Measurements from ENCODE around the gene LRP8. TPM values are rescaled to one million over a fixed set of nuclear protein-coding genes. Genes with fewer than 3 reads are reported as not detected.

Gene LRP8
- total RNA-seq (2014; rRNA removed; shearing (Covaris generic)) = 6.3 and 8.9 TPM in 2 replicates
- 1.3 TPM in 2 replicates for polyA plus RNA-seq (2016; fragmentation: Nextera tagmentation; extraction: Ambion mirVana)

GRCh38 chr1:53328009-53328461 is at the start of gene LRP8:
Gene LRP8 (minus strand): TSS chr1:53328070. CDS start chr1:53327912, 158 bp downstream.
- Histone ChIP-seq H3K9me3 (ENCODE audit: low read depth) (no peaks in the 10 kb centered on the region), H3F3A (ENCODE audit: insufficient read depth) (peaks cover 9% of the 10 kb centered on the region; the same call in 1 of the 2 replicates), H3K36me3 (ENCODE audit: low read depth) (no peaks in the 10 kb centered on the region), H3K27ac (no peak within 1 kb of the TSS), H3K4me1 (ENCODE audit: insufficient read depth) (peaks cover 5% of the 10 kb centered on the region; the same call in 1 of the 2 replicates), H2AFZ (peak within 1 kb of the TSS; percentile 87), H3K9me2 (ENCODE audit: insufficient read depth) (no peaks in the 10 kb centered on the region), H3K4me3 (peak within 1 kb of the TSS; percentile 94), H3K79me2 (ENCODE audit: insufficient read depth) (no peaks in the 10 kb centered on the region), H3K9ac (peak within 1 kb of the TSS; percentile 77), H4K20me1 (ENCODE audit: insufficient read depth) (no peaks in the 10 kb centered on the region), H3K4me2 (ENCODE audit: unreplicated experiment) (peak within 1 kb of the TSS; percentile 96), H3K27me3 (replicated peaks; ENCODE audit: insufficient read depth) (no peaks in the 10 kb centered on the region)
- in situ Hi-C loops (cut with MboI) = no loop called here
- no peak for TF ChIP-seq EZH2 (IDR thresholded peaks at IDR 0.05; ENCODE audit: insufficient read depth, poor library complexity, severe bottlenecking)
- TF ChIP-seq EZH2phosphoT487 (IDR thresholded peaks at IDR 0.05; ENCODE audit: insufficient read depth, low read depth) = no peak
- DNase-seq = peak; percentile 88
- WGBS, 2 experiments (ENCODE audit: low coverage in 1 of 2, low lambda C conversion rate in 2 of 2, missing lambda C conversion rate in 2 of 2) = 1% methylated on average over 24 to 40 of the region's 47 CpGs

GRCh38 chr1:53377438-53377841 is 49.6 kb upstream of the LRP8 start:
- H3K79me2 ChIP-seq (ENCODE audit: insufficient read depth) = no peaks in the 10 kb centered on the region
- no peaks in the 10 kb centered on the region for H3K27me3 ChIP-seq (replicated peaks; ENCODE audit: insufficient read depth)
- no peaks in the 10 kb centered on the region for H4K20me1 ChIP-seq (ENCODE audit: insufficient read depth)
- H3K27ac ChIP-seq = no peak overlapping the region
- WGBS, 2 experiments (ENCODE audit: low coverage in 1 of 2, low lambda C conversion rate in 2 of 2, missing lambda C conversion rate in 2 of 2) = 81 to 83% methylated on average over 13 of the region's 13 CpGs
- no peak overlapping the region for H3K4me2 ChIP-seq (ENCODE audit: unreplicated experiment)
- no peaks in the 10 kb centered on the region for H3K9me3 ChIP-seq (ENCODE audit: low read depth)
- no peaks in the 10 kb centered on the region for H3K9me2 ChIP-seq (ENCODE audit: insufficient read depth)
- no peak for DNase-seq
- H3K4me3 ChIP-seq = no peak overlapping the region
- H3K4me1 ChIP-seq (ENCODE audit: insufficient read depth) = peaks cover 6% of the 10 kb centered on the region; the same call in 1 of the 2 replicates
- no peak overlapping the region for H2AFZ ChIP-seq
- in situ Hi-C loops (cut with MboI) = no loop called here
- no peaks in the 10 kb centered on the region for H3K36me3 ChIP-seq (ENCODE audit: low read depth)
- H3K9ac ChIP-seq = no peak overlapping the region
- peaks cover 12% of the 10 kb centered on the region; the same call in 1 of the 2 replicates for H3F3A ChIP-seq (ENCODE audit: insufficient read depth)
- TF ChIP-seq EZH2 (IDR thresholded peaks at IDR 0.05; ENCODE audit: insufficient read depth, poor library complexity, severe bottlenecking) (no peak), EZH2phosphoT487 (IDR thresholded peaks at IDR 0.05; ENCODE audit: insufficient read depth, low read depth) (no peak)

GRCh38 chr1:53376742-53377437 is 49.0 kb upstream of the LRP8 start:
- Histone ChIP-seq H3K4me3 (no peak overlapping the region), H3K79me2 (ENCODE audit: insufficient read depth) (no peaks in the 10 kb centered on the region), H3K9ac (no peak overlapping the region), H3F3A (ENCODE audit: insufficient read depth) (peaks cover 6% of the 10 kb centered on the region; the same call in 1 of the 2 replicates), H2AFZ (no peak overlapping the region), H3K27ac (no peak overlapping the region), H3K4me2 (ENCODE audit: unreplicated experiment) (no peak overlapping the region), H4K20me1 (ENCODE audit: insufficient read depth) (no peaks in the 10 kb centered on the region), H3K27me3 (replicated peaks; ENCODE audit: insufficient read depth) (no peaks in the 10 kb centered on the region), H3K9me2 (ENCODE audit: insufficient read depth) (no peaks in the 10 kb centered on the region), H3K4me1 (ENCODE audit: insufficient read depth) (peaks cover under 1% of the 10 kb centered on the region; the same call in 1 of the 2 replicates), H3K9me3 (ENCODE audit: low read depth) (no peaks in the 10 kb centered on the region), H3K36me3 (ENCODE audit: low read depth) (no peaks in the 10 kb centered on the region)
- in situ Hi-C loops (cut with MboI) = no loop called here
- no peak for DNase-seq
- WGBS, 2 experiments (ENCODE audit: low coverage in 1 of 2, low lambda C conversion rate in 2 of 2, missing lambda C conversion rate in 2 of 2) = 68 to 69% methylated on average over 14 of the region's 14 CpGs
- TF ChIP-seq EZH2phosphoT487 (IDR thresholded peaks at IDR 0.05; ENCODE audit: insufficient read depth, low read depth) (no peak), EZH2 (IDR thresholded peaks at IDR 0.05; ENCODE audit: insufficient read depth, poor library complexity, severe bottlenecking) (no peak)

- no peaks in the 10 kb centered on the region for H4K20me1 ChIP-seq (ENCODE audit: insufficient read depth)
- no peaks in the 10 kb centered on the region for H3K36me3 ChIP-seq (ENCODE audit: low read depth)
- no peak overlapping the region for H3K4me2 ChIP-seq (ENCODE audit: unreplicated experiment)
- in situ Hi-C loops (cut with MboI) = no loop called here
- DNase-seq = peak; percentile 10
- H3K27me3 ChIP-seq (replicated peaks; ENCODE audit: insufficient read depth) = no peaks in the 10 kb centered on the region
- H2AFZ ChIP-seq = no peak overlapping the region
- no peaks in the 10 kb centered on the region for H3K4me1 ChIP-seq (ENCODE audit: insufficient read depth)
- H3K9me3 ChIP-seq (ENCODE audit: low read depth) = no peaks in the 10 kb centered on the region
- H3K4me3 ChIP-seq = no peak overlapping the region
- 43 to 52% methylated on average over 8 to 14 of the region's 14 CpGs for WGBS, 2 experiments (ENCODE audit: low coverage in 1 of 2, low lambda C conversion rate in 2 of 2, missing lambda C conversion rate in 2 of 2)
- TF ChIP-seq EZH2phosphoT487 (IDR thresholded peaks at IDR 0.05; ENCODE audit: insufficient read depth, low read depth) (no peak), EZH2 (IDR thresholded peaks at IDR 0.05; ENCODE audit: insufficient read depth, poor library complexity, severe bottlenecking) (no peak)
- no peaks in the 10 kb centered on the region for H3K9me2 ChIP-seq (ENCODE audit: insufficient read depth)
- no peaks in the 10 kb centered on the region for H3K79me2 ChIP-seq (ENCODE audit: insufficient read depth)
- H3F3A ChIP-seq (ENCODE audit: insufficient read depth) = no peaks in the 10 kb centered on the region
- no peak overlapping the region for H3K27ac ChIP-seq
- no peak overlapping the region for H3K9ac ChIP-seq
Measured at GRCh38 chr1:53376041-53376461, 48.2 kb upstream of the LRP8 start.

Measured in GM23248 (cell line).